GM12874 (cell line): ENCODE measurements around the gene PPP1R3F.

Experiments
- CTCF ChIP-seq: IDR thresholded peaks from 2 replicates; pipeline ENCODE4 v1.5.1; 2011; ENCODE audit warnings: low read depth, mild to moderate bottlenecking, control low read depth, low read length, moderate library complexity; ENCODE audit not compliant: insufficient read depth

The PPP1R3F gene

GRCh38 chrX:49287665-49288064 is 18.1 kb downstream of the PPP1R3F start:
- TF ChIP-seq CTCF: no peak

- no peak for TF ChIP-seq CTCF
Measured at GRCh38 chrX:49290215-49290614, 20.6 kb downstream of the PPP1R3F start.

- TF ChIP-seq CTCF: peak; percentile 68; the same call in 1 of the 2 replicates
Measured at GRCh38 chrX:49291615-49292337, 22.2 kb downstream of the PPP1R3F start.

GRCh38 chrX:49292400-49293362 is 23.1 kb downstream of the PPP1R3F start:
- no peak for TF ChIP-seq CTCF

GRCh38 chrX:49300703-49301102 is 31.1 kb downstream of the PPP1R3F start:
- TF ChIP-seq CTCF: no peak

- TF ChIP-seq CTCF: no peak
Measured at GRCh38 chrX:49303346-49303745, 33.8 kb downstream of the PPP1R3F start, which contains the start of gene GAGE10. TSS of gene GAGE10 (plus strand) at chrX:49303646. CDS start at chrX:49304860, 1,214 bp downstream.

- TF ChIP-seq CTCF: no peak
Measured at GRCh38 chrX:49308604-49309269, 39.1 kb downstream of the PPP1R3F start.
